Activated T-helper 9 cell treated with anti-CD3 and anti-CD28 coated beads, Interleukin-2, amount 50 U/mL, for 16 hours (primary cell): ENCODE data around the gene TSSK6.

ENCODE experiments used
- DNase-seq: peaks from one replicate; pipeline ENCODE4 v3.0.0-alpha.2; 2020; ENCODE audit warnings: low read depth

Gene TSSK6

DNA sequence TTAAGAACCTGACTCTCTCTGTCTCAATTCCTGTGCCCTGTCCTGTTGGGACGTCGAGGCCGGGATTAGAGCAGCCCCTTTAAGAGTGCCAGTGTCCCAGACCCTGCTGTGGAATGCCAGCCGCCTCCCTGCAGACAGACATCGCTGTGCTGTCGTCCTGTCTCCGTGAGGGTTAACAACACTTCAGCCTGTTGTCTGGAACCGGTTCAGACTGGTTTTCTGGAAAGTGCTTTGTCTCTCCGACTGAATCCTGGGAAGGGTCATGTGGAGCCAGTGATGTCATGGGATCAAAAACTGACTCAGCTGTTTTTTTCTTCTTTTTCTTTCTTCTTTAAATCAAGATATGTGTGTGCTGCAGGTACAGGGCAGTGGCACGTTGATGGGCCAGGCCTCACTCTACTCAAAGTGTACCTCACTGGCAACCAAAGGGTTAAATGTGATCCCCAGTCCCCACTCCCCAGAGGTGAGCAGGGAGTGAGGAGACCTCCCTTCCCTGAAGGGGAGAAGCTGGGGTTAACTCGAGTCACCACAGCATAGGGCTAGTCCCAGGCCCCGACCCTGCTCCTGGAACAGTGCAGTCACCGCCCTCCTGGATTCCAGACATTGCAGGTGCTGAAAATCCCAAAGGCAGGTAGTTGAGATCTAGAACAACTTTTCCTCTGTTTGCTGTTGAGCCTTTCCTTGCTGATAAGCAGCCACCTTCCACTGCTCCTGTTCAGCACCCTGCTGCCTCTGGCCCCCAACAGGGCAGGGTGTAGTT, 50.8 kb downstream of the TSSK6 start:
- DNase-seq = no peak
